Hematopoietic multipotent progenitor cell treated with erythropoietin and hydrocortisone succinate and interleukin-3 and kit ligand, for 17 days (in vitro differentiated cells): Measurements from ENCODE around the gene PRELID1.
"Not testable (repeated sequence)": the region's sequence is repeated elsewhere in the genome, so short reads cannot be mapped to it uniquely, and the experiment has no call there.

ENCODE experiments used
- DNase-seq: peaks from one replicate; pipeline ENCODE4 v3.0.0-alpha.2; 2015; ENCODE audit warnings: low spot score

PRELID1 gene, protein sequence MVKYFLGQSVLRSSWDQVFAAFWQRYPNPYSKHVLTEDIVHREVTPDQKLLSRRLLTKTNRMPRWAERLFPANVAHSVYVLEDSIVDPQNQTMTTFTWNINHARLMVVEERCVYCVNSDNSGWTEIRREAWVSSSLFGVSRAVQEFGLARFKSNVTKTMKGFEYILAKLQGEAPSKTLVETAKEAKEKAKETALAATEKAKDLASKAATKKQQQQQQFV

DNA sequence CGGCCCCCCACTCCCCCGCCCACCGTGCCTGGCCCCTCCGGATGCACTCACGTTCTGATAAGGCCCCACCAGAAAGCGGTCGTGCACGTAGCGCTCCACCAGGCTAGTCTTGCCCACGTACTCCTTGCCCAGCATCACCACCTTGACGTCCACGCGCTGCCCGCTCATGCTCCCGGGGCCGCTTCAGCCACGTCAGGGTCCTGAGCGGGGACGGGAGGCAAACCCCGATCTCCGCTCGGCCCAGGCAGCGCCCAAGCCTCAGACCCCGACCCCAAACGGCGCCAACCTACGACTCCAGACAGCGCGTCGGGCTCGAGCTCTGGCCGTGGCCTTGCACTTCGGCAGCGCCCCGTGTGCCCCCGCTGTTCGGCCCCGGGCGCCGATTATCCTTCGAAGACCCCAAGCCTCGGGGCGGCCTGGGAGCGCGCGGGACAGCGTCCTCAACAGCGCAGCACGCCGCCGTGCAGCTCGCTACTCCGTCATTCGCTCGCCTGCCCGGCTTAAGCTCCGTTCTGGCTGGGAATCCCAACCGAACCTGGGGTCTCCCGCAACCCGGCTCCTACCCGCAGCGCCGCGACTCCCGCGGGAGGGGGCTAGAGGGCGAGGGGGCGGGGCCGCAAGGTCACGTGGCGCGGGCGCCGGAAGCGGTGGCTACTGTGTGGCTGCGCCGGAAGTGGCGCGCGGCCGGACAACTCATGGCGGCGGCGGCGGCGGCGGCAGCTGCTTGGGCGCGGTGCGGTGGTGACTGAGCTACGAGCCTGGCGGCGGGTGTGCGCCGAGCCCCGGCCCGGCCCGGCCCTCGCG is at the start of gene PRELID1, which contains the start of gene RAB24:
Gene PRELID1, plus strand, starts transcription at position 679 of the 804 bp plus-strand sequence. CDS start 187 bp downstream, outside the sequence.
Gene RAB24, minus strand, starts transcription at position 599 of the 804 bp plus-strand sequence. Its CDS starts 431 bp downstream, at position 168.
- DNase-seq: peak; percentile 88

DNA sequence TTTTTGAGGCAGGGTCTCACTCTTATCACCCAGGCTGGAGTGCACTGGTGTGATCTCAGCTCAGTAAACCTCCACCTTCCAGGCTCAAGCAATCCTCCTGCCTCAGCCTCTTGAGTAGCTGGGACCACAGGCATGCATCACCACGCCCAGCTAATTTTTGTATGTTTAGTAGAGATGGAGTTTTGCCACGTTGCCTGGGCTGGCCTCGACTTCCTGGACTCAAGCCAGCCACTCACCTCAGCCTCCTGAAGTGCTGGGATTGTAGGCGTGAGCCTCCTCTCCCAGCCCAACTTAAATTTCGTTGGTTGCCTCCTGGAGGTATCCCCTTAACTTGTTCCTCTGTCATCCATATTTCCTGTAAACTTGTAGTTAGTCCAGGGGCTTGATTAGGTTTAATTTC is 47.3 kb upstream of the PRELID1 start:
- no peak for DNase-seq

DNA sequence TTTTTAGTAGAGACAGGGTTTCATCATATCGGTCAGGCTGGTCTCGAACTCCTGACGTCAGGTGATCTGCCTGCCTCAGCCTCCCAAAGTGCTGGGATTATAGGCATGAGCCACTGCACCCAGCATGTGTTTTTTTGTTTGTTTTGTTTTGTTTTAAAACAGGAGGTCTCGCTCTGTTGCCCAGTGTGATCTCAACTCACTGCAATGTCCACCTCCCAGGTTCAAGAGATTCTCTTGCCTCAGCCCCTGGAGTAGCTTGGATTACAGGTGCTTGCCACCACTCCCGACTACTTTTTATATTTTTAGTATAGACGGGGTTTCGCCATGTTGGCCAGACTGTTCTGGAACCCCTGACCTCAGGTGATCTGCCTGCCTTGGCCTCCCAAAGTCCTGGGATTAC is 44.9 kb upstream of the PRELID1 start:
- DNase-seq: not testable (repeated sequence)

DNA sequence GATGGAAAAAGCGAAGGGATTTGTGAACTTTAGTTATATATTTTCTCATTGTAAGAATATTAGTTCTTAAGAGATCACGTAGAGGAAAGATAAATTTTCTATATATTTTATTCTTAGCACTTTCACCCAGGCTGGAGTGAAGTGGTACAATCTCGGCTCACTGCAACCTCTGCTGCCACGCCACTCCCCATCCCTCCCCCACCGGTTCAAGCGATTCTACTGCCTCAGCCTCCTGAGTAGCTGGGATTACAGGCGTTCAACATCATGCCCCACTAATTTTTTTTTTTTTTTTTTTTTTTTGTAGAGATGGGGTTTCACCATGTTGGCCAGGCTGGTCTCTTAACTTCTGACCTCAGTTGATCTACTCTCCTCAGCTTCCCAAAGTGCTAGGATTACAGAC is 42.6 kb upstream of the PRELID1 start:
- DNase-seq: no peak

DNA sequence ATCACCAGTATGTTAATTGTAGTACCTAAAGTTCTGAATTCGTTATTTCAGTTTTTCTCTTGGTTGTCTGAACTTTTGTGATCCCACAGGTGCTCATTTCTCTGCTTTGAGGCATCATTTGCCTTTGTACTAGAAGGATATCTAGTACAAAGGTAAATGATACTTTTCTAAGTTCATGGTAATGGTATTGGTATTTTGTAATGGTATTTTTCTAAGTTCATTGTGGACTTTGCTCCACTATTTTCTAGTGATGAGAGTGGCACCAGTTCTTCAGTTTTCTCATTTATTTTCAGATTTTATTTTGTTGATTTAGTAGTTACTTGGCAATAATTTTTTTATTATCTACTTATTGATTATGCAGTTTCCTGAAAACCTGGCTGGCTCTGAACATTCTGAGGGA is 42.1 kb upstream of the PRELID1 start:
- DNase-seq: no peak

DNA sequence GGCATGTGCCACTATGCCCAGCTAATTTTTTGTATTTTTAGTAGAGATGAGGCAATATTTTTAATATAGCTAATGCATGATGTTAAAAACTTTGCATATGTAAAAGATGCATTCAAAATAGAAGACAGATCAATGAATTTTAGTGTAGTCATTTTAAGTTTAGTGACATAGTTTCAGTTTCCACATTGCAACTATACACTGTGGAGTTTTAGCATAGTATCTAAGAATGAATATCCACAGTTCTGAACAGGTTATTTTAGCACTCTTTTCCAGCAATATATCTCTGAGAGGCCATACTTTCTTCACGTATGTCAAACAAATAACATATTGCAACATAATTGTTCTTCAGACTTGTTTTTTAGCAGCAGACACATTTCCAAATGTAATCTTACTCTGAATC is 39.4 kb upstream of the PRELID1 start:
- DNase-seq: no peak

DNA sequence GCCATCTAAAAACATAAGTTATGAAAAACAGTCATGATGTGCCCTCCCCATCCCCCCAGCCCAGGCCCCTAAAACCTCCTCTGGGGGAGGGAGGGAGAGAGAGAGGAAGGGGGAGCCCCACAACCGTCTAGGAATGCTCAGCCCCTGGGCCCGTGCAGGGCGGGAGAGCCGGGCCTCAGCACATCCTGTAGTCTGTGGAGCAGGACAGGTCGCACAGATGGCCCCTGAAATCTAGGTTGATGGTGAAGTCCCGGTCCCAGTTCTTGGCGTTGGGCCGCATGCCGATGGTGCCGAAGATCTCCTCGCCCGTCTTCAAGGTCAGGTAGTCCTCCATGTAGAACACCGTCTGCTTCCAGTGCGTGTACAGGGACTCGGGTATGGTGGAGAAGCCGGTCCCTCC is 38.2 kb upstream of the PRELID1 start:
- DNase-seq: no peak

DNA sequence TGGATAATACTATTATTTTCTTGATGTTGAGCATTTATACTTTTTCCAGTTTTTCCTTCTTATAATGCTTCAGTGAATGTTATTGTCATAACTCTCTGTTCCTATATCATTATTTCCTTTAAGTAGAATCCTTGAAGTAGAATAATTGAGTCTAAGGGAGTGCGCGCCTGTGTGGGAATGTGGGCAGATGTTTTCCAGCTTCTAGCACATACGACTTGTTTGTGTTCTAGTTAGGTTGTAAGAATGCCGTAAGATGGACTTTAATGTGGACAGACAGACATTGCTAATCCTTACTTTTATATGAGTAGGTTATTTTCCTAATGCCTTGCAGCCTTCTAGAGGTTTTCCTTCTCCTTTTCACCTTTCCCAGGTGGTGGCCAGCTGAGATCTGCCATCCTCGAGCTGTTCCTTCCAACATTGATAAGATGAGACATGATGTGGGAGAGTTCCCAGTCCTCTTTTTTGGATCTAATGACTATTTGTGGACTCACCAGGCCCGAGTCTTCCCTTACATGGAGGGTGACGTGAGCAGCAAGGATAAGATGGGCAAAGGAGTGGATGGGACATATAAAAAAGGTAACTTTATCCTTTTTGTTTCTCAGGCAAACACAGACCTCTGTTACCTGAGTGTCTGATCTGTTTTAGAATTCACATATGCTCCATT is 34.2 kb upstream of the PRELID1 start:
- no peak for DNase-seq

DNA sequence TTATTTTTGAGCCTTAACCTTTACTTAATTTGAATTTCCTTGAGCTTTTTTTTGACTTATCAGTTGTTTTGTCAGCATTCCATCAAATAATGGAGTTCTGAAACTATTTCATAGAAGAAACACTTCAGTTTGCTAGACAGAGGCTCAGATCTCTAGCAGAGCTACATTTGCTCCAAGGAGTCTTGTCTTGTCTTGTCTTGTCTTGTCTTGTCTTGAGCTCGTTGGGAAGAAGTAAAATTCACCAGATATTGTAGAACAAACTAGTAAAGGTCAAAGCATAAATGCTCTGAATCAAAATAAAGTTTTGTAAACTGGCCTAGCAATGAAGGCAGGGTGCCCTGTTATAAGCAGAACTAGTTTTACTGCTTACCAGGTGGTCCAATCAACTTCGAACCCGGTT is 33.6 kb upstream of the PRELID1 start:
- DNase-seq: no peak

DNA sequence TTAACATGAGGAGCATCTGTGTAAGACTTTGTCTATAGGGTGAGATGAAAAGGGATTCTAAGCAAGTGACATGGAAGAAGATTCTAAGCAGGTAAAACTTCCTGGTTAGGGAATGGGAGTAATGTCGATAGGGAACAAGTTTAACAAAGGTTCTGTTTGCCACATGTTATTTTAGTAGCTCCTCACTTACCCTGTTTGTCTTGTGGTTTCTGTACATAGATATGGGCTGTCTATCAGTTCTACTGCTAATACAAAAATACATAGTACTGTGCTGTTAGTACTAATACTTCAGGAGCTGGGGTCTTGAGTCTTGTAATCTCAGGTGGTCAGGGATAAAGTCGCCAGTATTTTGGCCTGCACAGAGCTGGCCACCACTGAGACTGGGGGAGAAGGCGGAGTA is 32.9 kb upstream of the PRELID1 start:
- no peak for DNase-seq

DNA sequence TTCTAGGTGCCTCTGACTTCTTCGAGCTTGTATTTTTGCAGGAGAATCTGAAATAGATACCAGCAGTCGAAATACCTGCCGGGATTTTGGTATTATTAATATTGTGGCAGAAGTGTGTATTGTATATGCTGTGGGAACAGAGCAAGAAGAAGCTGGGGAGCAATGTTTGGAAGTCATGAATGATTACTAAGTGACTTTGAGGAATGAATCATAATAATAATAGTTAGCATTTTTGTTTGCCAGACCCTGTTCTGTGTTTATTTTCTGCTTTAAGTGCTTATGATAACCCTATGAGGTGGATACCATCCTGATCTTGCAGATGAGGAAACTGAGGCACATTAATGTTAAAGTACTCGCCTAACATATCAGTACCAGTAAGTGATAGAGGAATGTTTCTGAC is 32.5 kb upstream of the PRELID1 start:
- DNase-seq: no peak

DNA sequence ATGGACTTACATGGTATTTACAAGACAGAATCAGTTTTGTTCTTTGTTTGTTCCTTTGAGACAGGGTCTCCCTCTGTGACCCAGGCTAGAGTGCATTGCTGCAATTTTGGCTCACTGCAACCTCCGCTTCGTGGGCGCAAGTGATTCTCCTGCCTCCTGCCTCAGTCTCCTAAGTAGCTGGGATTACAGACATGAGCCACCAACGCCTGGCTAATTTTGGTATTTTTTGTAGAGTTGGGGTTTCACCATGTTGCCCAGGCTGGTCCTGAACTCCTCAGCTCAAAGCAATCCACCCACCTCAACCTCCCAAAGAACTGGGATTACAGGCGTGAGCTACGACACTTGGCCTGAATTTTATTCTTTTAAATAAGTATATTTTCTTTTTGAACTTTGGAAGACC is 27.7 kb upstream of the PRELID1 start:
- no peak for DNase-seq

DNA sequence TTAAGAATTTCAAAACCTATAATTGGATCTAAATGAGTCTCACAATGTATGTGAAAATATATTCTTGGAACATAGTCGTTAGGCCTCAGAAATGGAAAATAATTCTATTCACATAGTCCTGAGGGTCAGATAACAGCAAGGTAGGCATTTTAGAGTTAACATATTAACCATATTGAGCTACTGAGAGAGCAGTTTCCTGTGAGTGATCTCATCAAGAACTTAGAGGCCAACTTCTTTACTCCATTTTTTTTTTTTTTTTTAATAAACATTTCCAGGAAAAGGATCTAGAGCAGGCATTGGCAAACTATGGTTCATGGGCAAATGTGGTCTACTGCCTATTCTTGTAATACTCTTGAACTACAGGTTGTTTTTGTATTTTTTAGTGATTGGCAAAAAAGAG is 26.7 kb upstream of the PRELID1 start:
- DNase-seq: no peak

DNA sequence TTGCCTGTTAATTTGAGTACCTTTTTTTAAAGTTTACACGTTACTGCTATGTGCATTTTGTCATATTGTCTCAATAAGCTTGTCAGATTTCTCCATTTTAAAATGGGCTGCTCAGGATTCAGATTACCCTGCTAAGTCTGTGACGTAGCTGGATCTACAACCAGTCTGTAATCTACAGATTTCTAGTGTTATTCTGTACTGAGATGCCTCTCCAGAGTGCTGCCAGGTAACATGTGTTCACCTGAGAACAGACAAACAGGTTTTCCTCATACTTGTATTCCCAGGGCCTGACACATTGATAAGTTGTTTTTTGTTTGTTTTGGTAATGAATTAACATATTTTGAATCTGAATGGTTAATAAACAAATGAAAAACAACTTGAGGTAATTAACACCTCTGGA is 15.4 kb upstream of the PRELID1 start:
- DNase-seq: no peak

DNA sequence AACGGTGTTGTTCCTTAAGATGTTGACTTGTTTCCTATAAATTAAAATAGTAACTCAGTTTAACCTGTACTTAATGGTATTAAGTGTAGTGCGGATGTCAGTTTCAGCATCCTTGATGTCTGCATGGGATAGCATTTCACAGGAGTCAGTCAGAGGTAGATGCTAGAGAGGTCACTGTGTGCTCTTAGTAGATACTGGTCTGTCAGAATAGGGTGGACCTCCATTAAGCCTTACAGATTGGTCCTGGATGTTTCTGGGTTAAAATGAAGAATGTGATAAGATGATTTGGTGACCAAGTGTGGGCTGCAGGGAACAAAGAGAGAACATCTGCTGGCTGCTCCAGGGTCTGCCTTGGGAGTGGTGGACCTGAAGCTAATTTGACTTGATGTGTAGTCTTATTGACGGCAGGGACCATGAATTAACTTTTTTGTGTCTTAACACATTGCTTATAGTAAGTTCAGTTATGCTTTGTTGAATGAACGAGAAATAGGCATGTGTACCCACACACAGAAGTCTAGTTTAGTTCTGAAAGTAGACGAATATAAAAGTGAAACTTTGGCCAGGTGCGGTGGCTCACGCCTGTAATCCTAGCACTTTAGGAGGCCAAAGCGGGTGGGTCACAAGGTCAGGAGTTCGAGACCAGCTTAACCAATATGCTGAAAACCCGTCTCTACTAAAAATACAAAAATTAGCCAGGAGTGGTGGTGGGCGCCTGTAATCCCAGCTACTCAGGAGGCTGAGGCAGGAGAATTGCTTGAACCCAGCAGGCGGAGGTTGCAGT is 12.6 kb upstream of the PRELID1 start:
- DNase-seq: no peak

DNA sequence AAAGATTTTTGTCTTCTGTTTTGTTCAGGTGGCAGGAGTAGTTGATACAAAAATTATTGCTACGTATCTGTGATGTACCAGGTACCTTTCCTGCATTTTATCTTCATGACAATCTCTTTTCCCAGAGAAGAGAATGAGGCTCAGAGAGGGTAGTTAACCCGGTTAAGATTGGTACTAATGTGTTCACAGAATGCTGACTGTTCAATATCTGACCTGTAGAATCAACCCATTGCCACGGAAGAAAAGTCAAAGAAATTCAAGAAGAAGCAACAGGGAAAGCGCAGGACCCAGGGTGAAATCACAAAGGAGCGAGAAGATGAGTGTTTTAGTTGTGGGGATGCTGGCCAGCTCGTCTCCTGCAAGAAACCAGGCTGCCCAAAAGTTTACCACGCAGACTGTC is 11.9 kb upstream of the PRELID1 start:
- DNase-seq: no peak

DNA sequence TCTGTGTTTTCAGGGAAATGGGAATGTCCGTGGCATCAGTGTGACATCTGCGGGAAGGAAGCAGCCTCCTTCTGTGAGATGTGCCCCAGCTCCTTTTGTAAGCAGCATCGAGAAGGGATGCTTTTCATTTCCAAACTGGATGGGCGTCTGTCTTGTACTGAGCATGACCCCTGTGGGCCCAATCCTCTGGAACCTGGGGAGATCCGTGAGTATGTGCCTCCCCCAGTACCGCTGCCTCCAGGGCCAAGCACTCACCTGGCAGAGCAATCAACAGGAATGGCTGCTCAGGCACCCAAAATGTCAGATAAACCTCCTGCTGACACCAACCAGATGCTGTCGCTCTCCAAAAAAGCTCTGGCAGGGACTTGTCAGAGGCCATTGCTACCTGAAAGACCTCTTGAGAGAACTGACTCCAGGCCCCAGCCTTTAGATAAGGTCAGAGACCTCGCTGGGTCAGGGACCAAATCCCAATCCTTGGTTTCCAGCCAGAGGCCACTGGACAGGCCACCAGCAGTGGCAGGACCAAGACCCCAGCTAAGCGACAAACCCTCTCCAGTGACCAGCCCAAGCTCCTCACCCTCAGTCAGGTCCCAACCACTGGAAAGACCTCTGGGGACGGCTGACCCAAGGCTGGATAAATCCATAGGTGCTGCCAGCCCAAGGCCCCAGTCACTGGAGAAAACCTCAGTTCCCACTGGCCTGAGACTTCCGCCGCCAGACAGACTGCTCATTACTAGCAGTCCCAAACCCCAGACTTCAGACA is 9.6 kb upstream of the PRELID1 start:
- no peak for DNase-seq

DNA sequence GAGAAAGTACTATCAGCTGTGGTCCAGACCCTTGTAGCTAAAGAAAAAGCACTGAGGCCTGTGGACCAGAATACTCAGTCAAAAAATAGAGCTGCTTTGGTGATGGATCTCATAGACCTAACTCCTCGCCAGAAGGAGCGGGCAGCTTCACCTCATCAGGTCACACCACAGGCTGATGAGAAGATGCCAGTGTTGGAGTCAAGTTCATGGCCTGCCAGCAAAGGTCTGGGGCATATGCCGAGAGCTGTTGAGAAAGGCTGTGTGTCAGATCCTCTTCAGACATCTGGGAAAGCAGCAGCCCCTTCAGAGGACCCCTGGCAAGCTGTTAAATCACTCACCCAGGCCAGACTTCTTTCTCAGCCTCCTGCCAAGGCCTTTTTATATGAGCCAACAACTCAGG is 9.0 kb upstream of the PRELID1 start:
- no peak for DNase-seq

DNA sequence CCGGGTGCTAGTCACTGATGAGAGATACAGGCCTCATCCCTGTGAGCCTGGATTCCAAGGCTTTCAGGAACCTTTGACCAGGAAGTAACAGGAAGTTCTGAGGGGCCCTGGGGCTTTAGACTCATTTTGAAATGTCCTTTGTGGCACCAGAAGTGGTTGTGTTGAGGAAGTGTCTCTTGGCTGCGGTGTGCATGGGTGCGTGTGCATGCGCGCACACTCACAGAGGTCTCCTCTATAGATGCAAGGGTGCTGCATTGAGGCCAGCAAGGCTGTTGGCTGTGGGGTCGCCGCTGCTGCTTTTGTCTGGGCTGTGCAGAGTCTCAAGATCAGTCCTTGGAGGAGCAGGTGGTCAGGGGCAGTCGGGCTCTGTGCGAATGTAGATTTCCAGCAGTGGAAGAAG is 7.7 kb upstream of the PRELID1 start:
- DNase-seq: no peak

DNA sequence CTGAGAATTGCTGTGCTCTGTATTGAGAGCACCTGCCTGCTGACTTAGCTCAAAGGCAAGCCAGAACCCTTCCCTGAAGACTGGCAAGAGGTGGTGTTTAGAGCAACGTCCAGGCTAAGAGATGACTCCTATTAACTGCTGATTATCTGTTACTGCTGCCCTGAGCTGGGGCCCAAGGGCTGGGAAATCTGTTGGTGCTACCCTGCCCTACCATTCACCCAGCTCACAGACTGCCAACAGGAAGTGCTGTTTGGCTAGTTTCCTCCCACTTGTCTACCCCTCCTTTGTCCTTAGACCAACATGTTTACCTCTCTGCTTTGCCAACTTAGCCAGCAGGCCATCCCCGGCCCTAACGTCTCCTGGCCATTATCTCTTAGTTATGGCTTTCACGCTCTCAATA is 7.0 kb upstream of the PRELID1 start:
- DNase-seq: no peak

DNA sequence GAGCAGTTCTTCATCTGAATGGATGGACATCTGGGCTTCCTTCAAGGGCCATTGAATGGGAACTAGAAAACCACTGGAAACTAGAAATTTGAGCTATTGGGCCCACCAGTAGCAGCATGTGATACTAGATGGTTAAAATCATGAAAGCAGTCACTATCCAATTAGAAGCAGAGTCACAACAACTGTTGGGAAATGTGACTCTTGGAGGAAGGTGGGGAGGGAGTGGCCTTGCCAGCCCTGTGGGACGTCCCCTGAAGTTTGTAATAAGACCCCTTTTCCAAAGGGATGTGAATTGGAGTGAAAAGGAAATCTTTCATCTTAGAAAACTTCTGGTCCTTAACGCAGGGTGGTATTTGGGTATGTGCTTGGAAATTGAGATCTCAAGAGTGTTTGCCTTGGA is 5.7 kb upstream of the PRELID1 start:
- no peak for DNase-seq

DNA sequence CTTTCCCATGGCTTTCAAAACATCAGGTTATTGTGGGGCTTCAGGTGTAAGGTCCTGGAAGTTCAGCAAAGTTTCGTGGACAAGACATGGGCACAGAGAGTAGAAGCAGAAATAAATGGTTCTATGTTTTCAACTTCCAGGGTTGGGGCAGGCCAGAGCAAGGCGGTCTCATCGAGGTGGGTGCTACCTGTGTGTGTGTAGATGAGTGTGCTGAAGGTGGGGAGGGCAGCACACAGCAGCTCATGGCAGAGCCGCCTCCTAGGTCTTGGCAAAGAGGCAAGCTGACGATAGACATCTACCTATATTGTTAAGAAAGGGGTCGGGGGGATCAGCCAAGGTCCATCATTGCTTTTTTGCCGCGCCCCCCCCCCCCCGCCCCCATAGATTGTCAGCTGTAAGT is 3.9 kb upstream of the PRELID1 start:
- no peak for DNase-seq
